A673 (cell line): ENCODE results near the gene GPR62. TPM values are rescaled to one million over a fixed set of nuclear protein-coding genes. Genes with fewer than 3 reads are reported as not detected.

Experiments used
- BruUV-seq: library from RNA; stranded (reverse); fragments of 400-500 nt; replicated peaks from 2 replicates; lab custom pipeline; 2021; lab: Mats Ljungman, UMichigan
- CTCF ChIA-PET: fragments of 300-600 bp; sonication (Branson Sonifier 250); formaldehyde crosslinking; loops from one replicate; lab custom pipeline; 2022; ENCODE audit warnings: antibody characterized with exemption; lab: Charles Lee
- POLR2A ChIA-PET: fragments of 300-600 bp; sonication (Branson Sonifier 250); formaldehyde crosslinking; loops from one replicate; lab custom pipeline; 2022; ENCODE audit warnings: antibody characterized with exemption; ENCODE audit not compliant: low non-redundant PET; lab: Charles Lee
- DNase-seq: peaks from one replicate; pipeline ENCODE4 v3.0.0-alpha.2; 2015; ENCODE audit warnings: low spot score
- H3K27ac ChIP-seq: fragments of 200-600 bp; sonication (generic); 2 replicates; pipeline ENCODE4 v1.5.1; 2016; ENCODE audit warnings: mixed run types, low read depth, mild to moderate bottlenecking, mixed read lengths, antibody characterized with exemption, low read length; ENCODE audit not compliant: poor library complexity, severe bottlenecking
- H3K27me3 ChIP-seq: fragments of 200-600 bp; sonication (generic); replicated peaks from 2 replicates; pipeline ENCODE4 v1.6.1; 2017; ENCODE audit warnings: mixed run types, low read depth, mild to moderate bottlenecking, mixed read lengths, antibody characterized with exemption, low read length; ENCODE audit not compliant: insufficient read depth, poor library complexity
- H3K36me3 ChIP-seq: fragments of 200-600 bp; sonication (generic); 2 replicates; pipeline ENCODE4 v1.6.1; 2016; ENCODE audit warnings: mixed run types, mild to moderate bottlenecking, mixed read lengths, antibody characterized with exemption, low read length; ENCODE audit not compliant: insufficient read depth, poor library complexity, severe bottlenecking
- H3K4me1 ChIP-seq: fragments of 200-600 bp; sonication (generic); 2 replicates; pipeline ENCODE4 v1.6.1; 2017; ENCODE audit warnings: mixed run types, mild to moderate bottlenecking, mixed read lengths, antibody characterized with exemption, low read length; ENCODE audit not compliant: insufficient read depth, poor library complexity, severe bottlenecking
- H3K4me3 ChIP-seq: fragments of 200-600 bp; sonication (generic); 2 replicates; pipeline ENCODE4 v1.5.1; 2016; ENCODE audit warnings: low read depth, mixed run types, mild to moderate bottlenecking, mixed read lengths, low read length; ENCODE audit not compliant: poor library complexity, severe bottlenecking
- H3K9me3 ChIP-seq: fragments of 200-600 bp; sonication (generic); 2 replicates; pipeline ENCODE4 v1.6.1; 2016; ENCODE audit warnings: mixed run types, low read depth, mild to moderate bottlenecking, mixed read lengths, antibody characterized with exemption, low read length; ENCODE audit not compliant: poor library complexity, severe bottlenecking
- CTCF ChIP-seq: fragments of 300-800, 200-600 bp; sonication (generic); conservative IDR thresholded peaks from 2 replicates; pipeline ENCODE4 v1.5.1; 2017; ENCODE audit warnings: low read depth, mild to moderate bottlenecking, antibody characterized with exemption, low read length, moderate library complexity, mixed read lengths
- EZH2 ChIP-seq: fragments of 200-600 bp; sonication (generic); IDR thresholded peaks from 2 replicates; pipeline ENCODE4 v1.6.1; 2017; ENCODE audit warnings: borderline replicate concordance, low read depth, mild to moderate bottlenecking, mixed read lengths, antibody characterized with exemption, low read length; ENCODE audit not compliant: poor library complexity, severe bottlenecking
- intact Hi-C: fragments of 100-400 bp; cut with micrococcal nuclease; formaldehyde crosslinking; loops from one replicate; pipeline ENCODE4 v1.10.0; 2022; ENCODE audit not compliant: unreplicated experiment
- total RNA-seq: library from RNA; stranded (reverse); gene quantifications from 2 replicates; pipeline ENCODE4 v1.2.3, GENCODE V29; 2021

GPR62 gene
- total RNA-seq, 1 experiment from 2014 or later: not detected

- H3K36me3 ChIP-seq: no peaks in the 10 kb centered on the region
- no peaks in the 10 kb centered on the region for H3K9me3 ChIP-seq
- CTCF ChIA-PET: no interaction called here
- POLR2A ChIA-PET: no interaction called here
- peak; percentile 45 for DNase-seq
- intact Hi-C loops: no loop called here
- no TSS peak for BruUV-seq
- no peaks in the 10 kb centered on the region for H3K27me3 ChIP-seq
- TF ChIP-seq EZH2: no peak
- TF ChIP-seq CTCF: no peak
- no peak overlapping the region for H3K4me3 ChIP-seq
- no peaks in the 10 kb centered on the region for H3K4me1 ChIP-seq
- H3K27ac ChIP-seq: no peak overlapping the region
These were observed 1.7 kb upstream of the GPR62 start for GRCh38 chr3:51953445-51953844.

- Histone ChIP-seq H3K27ac (no peak overlapping the region), H3K36me3 (no peaks in the 10 kb centered on the region), H3K9me3 (no peaks in the 10 kb centered on the region), H3K27me3 (no peaks in the 10 kb centered on the region), H3K4me1 (no peaks in the 10 kb centered on the region), H3K4me3 (no peak overlapping the region)
- TF ChIP-seq EZH2: no peak
- no peak for TF ChIP-seq CTCF
- BruUV-seq: no TSS peak
- ChIA-PET CTCF (no interaction called here), POLR2A (no interaction called here)
- no peak for DNase-seq
- intact Hi-C loops: no loop called here
These were observed 1.1 kb upstream of the GPR62 start for GRCh38 chr3:51954105-51954504.

- H3K27me3 ChIP-seq: no peaks in the 10 kb centered on the region
- intact Hi-C loops: no loop called here
- no TSS peak for BruUV-seq
These were observed 468 bp upstream of the GPR62 start for GRCh38 chr3:51954713-51955112.

More at GRCh38 chr3:51954713-51955112, 468 bp upstream of the GPR62 start:
- Histone ChIP-seq H3K4me3 (no peak overlapping the region), H3K9me3 (no peaks in the 10 kb centered on the region), H3K36me3 (no peaks in the 10 kb centered on the region), H3K27ac (no peak overlapping the region), H3K4me1 (no peaks in the 10 kb centered on the region)
- ChIA-PET POLR2A (no interaction called here), CTCF (no interaction called here)
- DNase-seq: no peak
- TF ChIP-seq CTCF: no peak
- TF ChIP-seq EZH2: no peak
